Epithelial cell of esophagus (primary cell): ENCODE data around the gene ENOX1.

Experiments
- DNase-seq: peaks from one replicate; pipeline ENCODE4 v3.0.0; 2010; ENCODE audit warnings: low read depth
- H3K4me3 ChIP-seq: 2 replicates; pipeline ENCODE4 v1.5.1; 2011; ENCODE audit warnings: mild to moderate bottlenecking, low read length, control low read depth
- TF ChIP-seq, protein P1 (sequence below): IDR thresholded peaks from 2 replicates; pipeline ENCODE4 v1.5.1; 2011; ENCODE audit warnings: low read depth, mild to moderate bottlenecking, low read length, control low read depth, inconsistent platforms; ENCODE audit not compliant: insufficient read depth; ENCODE audit errors: missing control alignments

The ENOX1 gene

DNA sequence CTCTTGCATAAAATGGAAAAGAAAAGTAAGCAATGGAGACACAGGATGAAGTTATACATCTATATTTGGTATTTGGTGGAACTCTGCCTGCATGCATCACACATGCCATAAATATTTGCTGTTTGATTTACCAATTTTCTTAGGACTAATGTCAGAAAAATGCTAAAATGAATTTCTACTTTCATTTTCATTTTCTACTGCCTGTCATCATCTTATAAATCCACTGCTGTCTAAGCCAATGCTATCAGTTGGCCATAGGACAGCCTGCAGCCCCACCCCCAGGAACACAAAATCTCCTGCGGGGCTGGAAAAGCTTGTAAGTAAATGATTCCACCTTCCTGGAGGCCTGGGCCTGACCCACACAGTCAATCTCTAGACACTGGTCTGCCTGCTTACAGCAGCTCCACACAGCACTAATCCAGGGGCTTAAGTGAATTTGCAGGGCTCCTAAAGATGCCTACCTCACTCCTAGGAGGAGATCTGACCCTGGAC is 122.0 kb downstream of the ENOX1 start:
- TF ChIP-seq, protein P1, sequence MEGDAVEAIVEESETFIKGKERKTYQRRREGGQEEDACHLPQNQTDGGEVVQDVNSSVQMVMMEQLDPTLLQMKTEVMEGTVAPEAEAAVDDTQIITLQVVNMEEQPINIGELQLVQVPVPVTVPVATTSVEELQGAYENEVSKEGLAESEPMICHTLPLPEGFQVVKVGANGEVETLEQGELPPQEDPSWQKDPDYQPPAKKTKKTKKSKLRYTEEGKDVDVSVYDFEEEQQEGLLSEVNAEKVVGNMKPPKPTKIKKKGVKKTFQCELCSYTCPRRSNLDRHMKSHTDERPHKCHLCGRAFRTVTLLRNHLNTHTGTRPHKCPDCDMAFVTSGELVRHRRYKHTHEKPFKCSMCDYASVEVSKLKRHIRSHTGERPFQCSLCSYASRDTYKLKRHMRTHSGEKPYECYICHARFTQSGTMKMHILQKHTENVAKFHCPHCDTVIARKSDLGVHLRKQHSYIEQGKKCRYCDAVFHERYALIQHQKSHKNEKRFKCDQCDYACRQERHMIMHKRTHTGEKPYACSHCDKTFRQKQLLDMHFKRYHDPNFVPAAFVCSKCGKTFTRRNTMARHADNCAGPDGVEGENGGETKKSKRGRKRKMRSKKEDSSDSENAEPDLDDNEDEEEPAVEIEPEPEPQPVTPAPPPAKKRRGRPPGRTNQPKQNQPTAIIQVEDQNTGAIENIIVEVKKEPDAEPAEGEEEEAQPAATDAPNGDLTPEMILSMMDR: no peak
- peak; percentile 21 for DNase-seq
- H3K4me3 ChIP-seq: no peak overlapping the region

DNA sequence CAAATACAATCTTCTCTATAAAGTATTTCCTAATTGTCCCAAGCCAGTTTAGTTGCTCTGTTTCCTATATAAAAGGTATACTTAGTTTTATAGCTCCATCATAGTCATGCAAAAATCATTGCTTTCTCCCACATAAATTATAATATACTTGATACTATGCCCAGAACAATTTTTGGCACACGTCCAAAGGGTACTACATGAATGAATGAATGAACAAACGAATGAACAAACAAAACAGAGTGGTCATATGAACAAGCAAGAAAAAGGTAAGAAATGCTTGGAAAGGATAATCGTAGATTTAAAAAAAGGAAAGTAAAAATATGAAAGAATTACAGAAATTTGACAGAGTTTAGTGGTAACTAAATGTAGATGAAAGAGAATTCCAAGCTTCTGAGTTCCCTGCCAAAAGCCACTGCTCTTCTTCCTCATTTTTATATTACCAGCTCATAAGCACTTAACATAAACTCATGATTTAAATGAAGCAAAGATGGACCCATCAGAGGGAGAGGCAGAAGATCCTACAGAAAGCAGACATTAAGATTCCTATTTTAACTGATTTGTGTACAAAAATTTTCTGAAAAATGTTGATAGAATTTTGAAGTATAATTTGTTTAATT is 123.2 kb downstream of the ENOX1 start:
- no peak overlapping the region for H3K4me3 ChIP-seq
- TF ChIP-seq, protein P1: no peak
- DNase-seq: peak; percentile 2

DNA sequence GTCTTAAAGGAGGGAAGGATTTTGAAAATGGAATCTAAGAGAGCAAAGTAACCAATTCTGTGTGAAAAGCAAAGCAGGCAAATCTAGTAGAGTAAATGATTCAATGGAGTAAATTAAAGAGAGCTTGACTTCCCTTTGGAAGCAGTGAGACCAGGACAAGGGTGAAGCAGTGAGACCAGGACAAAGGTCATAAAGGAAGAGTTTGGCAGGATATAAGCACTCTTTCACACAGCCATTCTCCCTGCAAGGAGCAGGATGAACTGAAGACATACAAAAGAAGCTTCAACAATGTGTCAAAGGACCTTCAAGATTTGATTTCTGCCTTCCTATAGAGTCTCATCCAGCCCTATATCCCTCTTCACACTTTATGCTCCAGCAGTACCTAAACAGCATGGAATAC is 123.8 kb downstream of the ENOX1 start:
- H3K4me3 ChIP-seq: no peak overlapping the region
- no peak for DNase-seq
- TF ChIP-seq, protein P1: no peak

DNA sequence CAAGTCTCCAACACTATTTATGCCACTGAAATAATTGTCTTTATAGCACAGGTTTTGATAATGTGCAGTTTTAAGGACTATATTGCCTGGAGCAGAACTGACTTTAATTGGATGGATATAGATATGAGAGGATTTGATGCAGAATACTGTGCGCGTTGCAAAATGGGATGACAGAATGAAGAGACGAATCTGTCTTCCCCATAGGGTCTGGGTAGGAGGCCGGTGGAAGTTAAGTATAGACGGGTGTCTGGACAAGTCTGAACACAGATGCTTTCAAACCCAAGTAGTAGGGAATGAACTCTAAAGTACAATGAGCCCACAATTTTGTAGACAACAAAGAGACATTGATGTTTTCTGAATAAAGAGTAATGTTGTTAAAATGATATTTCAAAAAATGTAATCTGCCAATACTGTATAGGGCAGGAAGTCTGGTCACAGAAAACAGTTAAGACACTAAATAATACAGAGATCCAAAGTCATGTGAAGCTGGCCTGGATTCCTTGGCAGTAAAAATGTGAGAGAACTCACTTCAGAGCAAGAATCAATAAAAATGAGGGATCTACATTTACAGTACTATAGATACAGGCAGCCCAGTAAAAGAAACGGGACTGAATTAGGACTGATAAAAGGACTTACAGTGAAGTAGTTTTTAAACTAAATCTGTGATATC is 125.5 kb downstream of the ENOX1 start:
- TF ChIP-seq, protein P1: no peak
- H3K4me3 ChIP-seq: no peak overlapping the region
- DNase-seq: peak; percentile 1

DNA sequence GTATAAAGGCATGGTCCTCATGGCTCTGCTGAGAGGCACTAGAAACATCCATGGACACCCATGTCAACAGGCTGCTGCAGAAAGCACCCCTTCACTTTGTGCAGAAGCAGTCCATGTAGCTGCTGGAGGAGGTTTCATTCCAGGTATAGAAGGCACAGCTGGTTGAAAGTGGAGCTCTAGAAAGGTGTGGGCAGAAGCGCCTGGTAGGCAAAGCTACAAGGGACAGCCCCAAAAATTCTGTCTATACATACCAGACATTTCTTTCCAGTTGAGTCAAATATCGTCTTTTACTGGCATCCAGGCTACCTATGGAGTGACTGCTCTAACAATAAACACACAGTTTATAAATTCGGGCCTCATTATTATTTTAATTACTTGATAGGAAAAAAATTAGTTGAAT is 129.3 kb downstream of the ENOX1 start:
- no peak overlapping the region for H3K4me3 ChIP-seq
- TF ChIP-seq, protein P1: no peak
- DNase-seq: no peak

DNA sequence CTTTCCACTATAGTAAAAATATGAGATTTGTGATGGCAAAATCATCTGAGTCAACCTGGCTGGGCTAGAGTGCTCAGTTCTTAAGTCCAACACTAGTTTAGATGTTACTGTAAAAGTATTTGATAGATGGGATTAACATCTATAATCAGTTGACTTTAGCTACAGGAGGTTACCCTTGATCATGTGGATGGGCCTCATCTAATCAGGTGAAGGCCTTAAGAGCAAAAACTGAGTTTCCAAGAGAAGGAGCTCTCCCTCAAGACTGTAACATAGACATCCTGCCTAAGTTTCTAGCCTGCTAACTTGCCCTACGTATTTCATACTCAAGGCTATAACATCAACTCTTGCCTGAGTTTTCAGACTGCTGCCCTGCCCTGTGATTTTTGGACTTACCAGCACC is 132.8 kb downstream of the ENOX1 start:
- H3K4me3 ChIP-seq: no peak overlapping the region
- TF ChIP-seq, protein P1: no peak
- no peak for DNase-seq
